Stomach (tissue), 4 donors: ENCODE results near the gene PGAP6.

Experiments
- CTCF ChIP-seq, 7 experiments: fragments of 450-650 bp in 4 of 7; fragments of 200-600 bp in 3 of 7; sonication (generic) in 3 of 7; IDR thresholded peaks; one replicate each; pipeline ENCODE4 v1.5.1; 2016 to 2019; ENCODE audit warnings: antibody characterized with exemption in 7 of 7, control low read depth in 2 of 7, mild to moderate bottlenecking in 1 of 7
- POLR2AphosphoS5 ChIP-seq, 3 donors: sonication (generic); formaldehyde crosslinking; IDR thresholded peaks; one replicate each; pipeline ENCODE4 v1.6.1; 2016; ENCODE audit warnings: antibody characterized with exemption in 3 of 3

GRCh38 chr16:405548-406506 is 24.0 kb upstream of the PGAP6 start:
- TF ChIP-seq CTCF (IDR thresholded peaks at IDR 0.05) (no peak), POLR2AphosphoS5 (IDR thresholded peaks at IDR 0.05) (no peak)
